Mononuclear cell (primary cell): ENCODE results near the gene KCNQ1. TPM values are rescaled to one million over a fixed set of nuclear protein-coding genes. Genes with fewer than 3 reads are reported as not detected.

ENCODE experiments used
- H3K27me3 ChIP-seq: 2 replicates; pipeline ENCODE4 v1.6.0; 2011; ENCODE audit warnings: low read length, control low read depth; ENCODE audit not compliant: insufficient read depth
- H3K4me1 ChIP-seq: 2 replicates; pipeline ENCODE4 v1.5.1; 2011; ENCODE audit warnings: mild to moderate bottlenecking, low read length, control low read depth; ENCODE audit not compliant: insufficient read depth
- H3K4me3 ChIP-seq: 2 replicates; pipeline ENCODE4 v1.5.1; 2011; ENCODE audit warnings: mild to moderate bottlenecking, low read length, moderate library complexity
- H3K9me3 ChIP-seq: 2 replicates; pipeline ENCODE4 v1.5.1; 2011; ENCODE audit warnings: low read depth, mild to moderate bottlenecking, control low read depth, low read length
- total RNA-seq: library from RNA; depleted of rRNA; stranded (reverse); fragments of >200 nt; gene quantifications from one replicate; pipeline ENCODE4 v1.2.3, GENCODE V29; 2012

KCNQ1 gene
- total RNA-seq, 1 donor: 12.7 TPM

DNA sequence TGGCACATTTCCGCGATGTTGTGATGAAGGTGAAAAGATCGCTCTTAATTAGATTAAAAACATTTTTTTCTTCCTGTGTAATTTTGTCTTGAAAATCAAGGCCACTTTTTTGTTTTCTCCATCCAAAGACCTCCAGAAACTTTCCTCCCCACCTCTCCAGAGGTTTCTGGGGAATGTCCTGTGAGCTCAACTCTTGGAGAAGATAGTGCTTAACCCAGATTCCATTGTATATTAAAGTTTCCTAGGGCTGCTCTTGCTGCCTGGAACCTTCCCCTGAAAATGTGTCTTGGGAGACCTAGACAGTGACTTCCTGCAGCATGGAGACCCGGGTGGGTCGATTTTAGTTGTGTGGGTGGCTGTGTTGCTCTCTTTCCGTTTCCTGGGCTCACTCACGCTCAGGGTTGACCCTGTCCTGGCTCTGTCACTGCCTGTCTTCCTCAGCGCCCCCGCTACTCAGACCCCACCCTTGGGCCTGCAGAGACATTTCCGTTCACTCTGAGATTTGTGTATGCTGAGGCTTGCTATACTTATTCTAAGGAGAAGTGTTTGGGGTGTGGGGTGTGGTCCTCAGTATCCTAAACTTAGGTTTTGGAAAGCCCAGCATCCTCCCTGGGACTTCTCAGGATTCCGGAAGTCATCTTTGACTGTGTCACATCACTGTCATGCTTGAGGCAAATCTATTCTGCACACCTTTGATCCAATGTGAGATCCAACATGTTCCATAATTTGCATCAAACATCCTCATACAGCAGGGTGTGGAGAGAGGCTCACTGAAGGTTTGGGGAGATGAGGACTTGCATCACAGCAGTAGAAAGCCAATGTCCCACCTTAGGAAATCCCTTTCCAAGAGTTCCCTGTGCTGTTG lies 207.8 kb downstream of the KCNQ1 start:
- Histone ChIP-seq H3K27me3 (no peaks in the 10 kb centered on the region), H3K9me3 (peaks cover 24% of the 10 kb centered on the region), H3K4me1 (no peaks in the 10 kb centered on the region)

DNA sequence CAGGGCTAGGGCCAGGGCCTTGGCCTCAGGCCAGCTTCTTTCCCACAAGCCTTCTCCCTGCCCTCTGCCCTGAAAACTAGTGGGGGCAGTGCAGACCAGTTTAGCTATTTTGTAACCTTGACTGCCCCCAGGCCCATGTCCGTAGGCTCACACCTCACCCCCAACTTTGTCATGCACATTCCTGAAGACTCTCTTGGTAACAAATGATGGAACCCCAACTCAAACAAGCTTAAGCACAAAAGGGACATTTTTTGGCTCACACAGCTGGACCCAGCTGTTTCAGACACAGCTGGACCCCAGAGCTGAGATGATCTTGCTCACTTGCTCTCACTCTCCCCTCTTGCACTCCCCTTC lies 208.4 kb downstream of the KCNQ1 start:
- Histone ChIP-seq H3K27me3 (no peaks in the 10 kb centered on the region), H3K4me3 (no peak overlapping the region), H3K4me1 (no peaks in the 10 kb centered on the region), H3K9me3 (peaks cover 24% of the 10 kb centered on the region)

More for the DNA sequence above, 207.8 kb downstream of the KCNQ1 start:
- no peak overlapping the region for H3K4me3 ChIP-seq

DNA sequence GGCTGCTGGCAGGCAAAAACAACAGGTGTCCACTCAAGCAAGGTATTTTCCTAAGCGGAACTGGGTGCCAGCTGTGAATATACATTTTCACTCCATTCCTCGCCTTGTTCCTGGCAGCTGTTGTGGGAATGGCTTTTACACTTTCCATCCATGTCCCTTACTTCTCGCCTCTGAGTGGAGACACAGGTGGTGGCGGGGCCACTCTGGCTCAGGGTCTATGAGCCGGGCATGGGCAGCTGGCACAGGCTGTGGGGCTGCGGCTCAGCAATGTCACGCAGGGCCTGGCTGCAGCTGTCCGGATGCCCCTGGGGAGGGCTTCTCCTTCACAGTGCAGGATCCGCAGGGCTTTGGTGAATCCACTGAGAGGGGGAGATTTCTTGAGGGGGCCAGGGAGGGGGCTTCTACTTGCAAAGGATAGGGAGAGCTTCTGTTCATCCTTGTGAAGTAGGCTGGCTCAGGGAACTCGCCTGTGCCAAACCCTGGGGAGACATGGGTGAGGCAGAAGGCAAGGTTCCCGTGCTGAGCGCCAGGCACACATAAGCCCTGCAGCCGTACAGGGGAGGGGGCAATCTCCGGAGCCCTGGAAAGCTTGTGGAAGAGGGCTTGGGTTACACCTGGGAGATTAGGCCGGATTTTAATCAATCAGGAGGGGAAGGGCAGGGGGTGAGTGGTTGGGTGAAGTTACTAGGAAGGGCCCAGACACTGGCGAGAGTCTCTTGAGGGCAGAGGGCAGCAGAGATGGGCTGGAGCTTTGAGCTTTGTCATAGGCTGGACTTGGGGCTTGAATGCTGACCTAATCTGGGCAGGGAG lies 209.3 kb downstream of the KCNQ1 start:
- Histone ChIP-seq H3K4me3 (no peak overlapping the region), H3K27me3 (no peaks in the 10 kb centered on the region), H3K9me3 (peaks cover 15% of the 10 kb centered on the region), H3K4me1 (no peaks in the 10 kb centered on the region)

DNA sequence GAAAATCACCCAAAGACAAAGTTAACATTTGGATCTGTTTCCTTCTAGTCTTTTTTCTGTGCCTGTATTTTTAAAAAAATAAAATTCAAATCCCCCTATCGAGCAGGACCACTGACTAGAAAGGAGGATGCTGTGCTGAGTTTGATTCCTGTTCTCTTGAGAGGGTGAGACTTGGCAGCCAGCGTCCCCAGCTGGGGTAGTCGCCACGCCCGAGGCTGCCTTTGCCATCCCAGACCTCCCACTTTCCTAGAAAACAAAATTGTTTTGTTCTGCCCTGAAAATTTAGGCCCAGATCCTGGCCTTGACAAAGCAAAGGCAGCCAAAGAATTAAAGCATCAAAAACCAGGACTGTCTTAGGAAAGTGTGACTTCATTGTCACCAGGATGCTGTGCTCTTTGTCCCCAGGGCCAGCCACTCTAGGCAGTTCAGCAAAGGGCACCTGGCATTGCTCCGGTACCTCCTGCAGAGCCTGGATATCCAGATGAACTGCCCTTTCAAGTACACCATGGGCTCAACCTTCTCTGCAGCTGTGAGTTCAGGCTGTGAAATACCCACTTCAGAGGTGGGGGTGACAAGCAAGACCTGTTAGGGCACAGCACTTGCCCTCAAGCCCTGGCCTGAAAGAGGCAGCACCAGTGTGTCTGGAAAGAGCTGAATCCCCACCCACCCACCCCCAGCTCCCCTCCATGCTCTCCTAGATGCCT lies 210.4 kb downstream of the KCNQ1 start:
- no peaks in the 10 kb centered on the region for H3K4me1 ChIP-seq
- H3K9me3 ChIP-seq: peaks cover 5% of the 10 kb centered on the region
- no peaks in the 10 kb centered on the region for H3K27me3 ChIP-seq
- H3K4me3 ChIP-seq: no peak overlapping the region

DNA sequence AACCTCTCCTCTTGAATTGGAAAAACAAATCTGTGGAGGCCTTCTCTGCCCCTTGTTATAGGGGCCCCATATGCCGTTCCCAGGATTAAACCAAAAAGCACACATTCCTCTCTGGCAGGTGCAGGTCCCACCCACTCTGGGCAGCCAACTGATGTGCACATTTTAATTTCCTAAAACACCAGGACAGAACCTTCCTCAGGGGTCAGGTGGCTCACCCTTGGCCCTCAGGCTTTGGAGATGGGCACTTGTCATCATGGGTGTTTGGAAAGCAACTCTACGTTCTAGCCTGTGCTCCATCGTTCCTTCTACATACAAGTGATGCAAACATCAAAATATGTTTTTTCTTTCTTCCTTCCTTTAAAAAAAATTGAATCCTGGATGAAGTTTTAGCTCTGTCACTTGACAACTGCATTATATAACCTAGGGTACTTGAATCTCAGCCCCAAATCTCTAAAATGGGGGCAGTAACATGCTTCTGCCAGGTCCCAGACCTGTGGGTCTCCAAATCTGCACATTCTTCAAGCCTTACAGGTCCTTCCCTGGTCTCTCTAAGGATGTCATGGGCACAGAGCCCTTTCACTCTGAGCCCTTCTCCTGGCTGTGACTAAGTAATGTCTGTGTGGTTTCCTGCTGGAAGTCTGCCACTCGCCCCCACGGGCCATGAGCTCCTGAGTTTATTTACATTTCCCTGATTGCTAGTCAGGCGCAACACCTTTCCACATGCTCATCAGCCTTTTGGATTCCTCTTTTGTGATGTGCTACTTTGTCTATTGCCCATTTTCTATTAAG lies 211.2 kb downstream of the KCNQ1 start:
- Histone ChIP-seq H3K27me3 (no peaks in the 10 kb centered on the region), H3K9me3 (no peaks in the 10 kb centered on the region), H3K4me1 (no peaks in the 10 kb centered on the region), H3K4me3 (no peak overlapping the region)

DNA sequence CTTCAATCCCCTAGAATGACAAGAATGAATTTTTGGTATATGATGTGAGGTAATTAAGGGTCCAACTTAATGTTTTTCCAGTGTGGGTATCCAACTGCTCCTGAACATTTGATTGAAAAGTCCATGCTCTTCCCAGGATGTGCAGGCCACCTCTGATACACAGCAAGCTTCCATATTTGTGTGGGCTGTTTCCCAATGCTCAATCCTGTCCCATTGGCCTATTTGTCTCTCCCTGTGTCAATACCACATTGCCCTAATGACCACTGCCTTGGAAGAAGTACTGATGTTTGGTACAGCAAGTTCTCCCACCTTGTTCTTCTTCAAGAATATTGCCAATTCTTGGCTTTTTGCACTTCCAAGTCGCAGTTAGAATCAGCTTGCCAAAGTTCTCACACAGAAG lies 212.1 kb downstream of the KCNQ1 start:
- Histone ChIP-seq H3K9me3 (no peaks in the 10 kb centered on the region), H3K4me1 (no peaks in the 10 kb centered on the region), H3K4me3 (no peak overlapping the region), H3K27me3 (no peaks in the 10 kb centered on the region)

DNA sequence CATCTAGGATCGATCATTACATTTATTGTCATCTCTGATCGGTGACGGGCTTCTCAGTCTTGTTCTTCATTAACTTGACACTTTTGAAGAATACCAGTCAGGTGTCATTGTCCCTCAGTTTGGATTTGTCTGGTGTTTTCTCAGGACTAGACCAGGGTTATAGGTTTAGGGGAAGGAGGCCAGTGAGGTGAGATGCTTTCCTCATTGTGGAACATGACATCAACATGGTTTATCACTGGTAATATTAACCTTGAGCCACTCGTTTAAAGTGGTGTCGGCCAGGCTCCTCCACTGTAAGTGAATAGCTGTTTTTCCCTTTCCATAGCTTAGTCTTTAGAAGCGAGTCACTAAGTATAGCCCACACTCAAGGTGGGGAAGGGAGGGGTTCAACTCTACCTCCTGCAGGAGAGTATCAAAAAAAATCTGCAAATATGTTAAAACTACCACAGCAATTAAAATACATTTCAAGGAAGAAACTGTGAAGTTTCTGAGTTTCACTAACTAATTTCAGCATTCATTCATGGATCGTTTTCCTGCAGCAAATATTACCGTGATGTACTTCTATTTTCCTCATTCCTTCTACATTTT lies 213.0 kb downstream of the KCNQ1 start:
- Histone ChIP-seq H3K9me3 (no peaks in the 10 kb centered on the region), H3K4me3 (no peak overlapping the region), H3K27me3 (no peaks in the 10 kb centered on the region), H3K4me1 (no peaks in the 10 kb centered on the region)

DNA sequence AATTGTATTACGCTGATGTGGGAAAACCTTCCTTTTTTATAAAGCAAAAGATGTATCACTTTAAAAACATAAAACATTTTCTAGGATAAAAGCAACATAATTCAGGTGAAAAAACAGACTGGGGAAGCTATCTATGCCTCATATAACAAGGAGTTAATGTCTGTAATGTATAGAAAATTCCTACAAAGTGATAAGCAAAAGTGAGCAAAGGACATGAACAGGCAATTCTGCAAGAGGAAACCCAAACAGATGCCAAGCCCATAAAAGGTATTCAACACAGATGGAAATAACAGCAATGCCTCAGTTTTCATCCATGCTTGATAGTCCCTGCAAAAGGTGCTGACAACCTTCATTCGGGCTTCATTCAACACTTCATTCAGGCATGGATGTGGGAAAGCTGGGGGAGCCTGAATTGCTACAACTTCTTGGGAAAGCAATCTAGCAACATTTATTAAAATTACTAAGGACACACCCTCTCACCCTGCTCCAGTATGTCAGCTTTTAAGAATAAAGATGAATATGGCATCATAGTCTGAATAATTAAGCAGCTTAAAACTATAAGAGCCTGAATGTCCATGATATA lies 215.6 kb downstream of the KCNQ1 start:
- no peak overlapping the region for H3K4me3 ChIP-seq
- no peaks in the 10 kb centered on the region for H3K4me1 ChIP-seq
- H3K9me3 ChIP-seq: no peaks in the 10 kb centered on the region
- H3K27me3 ChIP-seq: no peaks in the 10 kb centered on the region

DNA sequence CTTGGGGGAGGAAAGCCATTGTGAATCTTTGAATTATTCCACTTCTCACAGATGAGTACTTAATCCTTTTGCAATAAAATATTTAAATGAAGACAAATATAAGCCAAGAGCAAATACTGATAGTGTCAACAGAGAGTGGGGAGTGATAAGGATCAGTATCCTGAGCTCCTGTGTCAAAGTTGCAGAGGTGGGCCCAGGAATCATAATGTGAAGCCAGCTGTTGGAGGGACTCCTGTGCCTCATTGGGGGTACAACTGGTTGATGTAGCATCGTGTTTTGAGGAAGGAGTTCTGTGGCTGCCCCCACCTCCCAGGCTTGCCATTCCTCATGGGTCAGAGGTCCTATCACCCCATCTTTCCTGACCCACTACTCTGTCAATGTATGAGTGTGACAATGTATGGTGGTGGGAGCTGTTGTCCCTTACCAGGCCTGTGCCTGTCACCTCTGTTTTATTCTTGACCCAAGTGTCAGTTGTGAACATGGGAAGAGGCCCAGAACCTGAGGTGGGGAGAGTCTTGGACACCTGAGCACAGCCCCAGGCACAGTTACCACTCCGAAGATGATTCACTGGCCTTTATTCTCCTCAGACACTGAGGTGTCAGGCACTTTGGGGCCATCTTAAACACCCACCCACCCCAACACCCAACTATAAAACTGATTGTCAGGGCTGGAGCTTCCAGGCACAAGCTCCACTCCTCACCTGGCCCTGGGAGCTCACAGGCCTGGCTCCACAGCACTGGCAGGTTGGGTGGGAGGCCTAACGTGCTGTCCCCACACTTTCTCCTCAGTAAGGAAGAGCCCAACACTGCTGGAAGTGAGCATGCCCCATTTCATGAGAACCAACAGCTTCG lies 216.6 kb downstream of the KCNQ1 start:
- no peaks in the 10 kb centered on the region for H3K9me3 ChIP-seq
- H3K27me3 ChIP-seq: no peaks in the 10 kb centered on the region
- H3K4me1 ChIP-seq: no peaks in the 10 kb centered on the region
- H3K4me3 ChIP-seq: no peak overlapping the region

DNA sequence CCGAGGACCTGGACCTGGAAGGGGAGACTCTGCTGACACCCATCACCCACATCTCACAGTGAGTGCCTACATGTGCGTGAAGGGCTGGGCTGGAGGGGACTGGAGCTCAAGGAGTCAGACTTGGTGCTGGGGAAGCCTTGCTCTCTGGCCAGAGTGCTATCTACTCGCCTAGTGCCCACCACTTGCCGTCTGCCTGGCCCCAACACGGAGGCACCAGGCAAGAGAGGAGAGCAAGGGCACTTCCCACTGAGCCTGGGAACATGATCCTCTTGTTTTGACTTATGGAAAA lies 217.2 kb downstream of the KCNQ1 start:
- no peak overlapping the region for H3K4me3 ChIP-seq
- H3K27me3 ChIP-seq: no peaks in the 10 kb centered on the region
- H3K4me1 ChIP-seq: no peaks in the 10 kb centered on the region
- H3K9me3 ChIP-seq: no peaks in the 10 kb centered on the region

DNA sequence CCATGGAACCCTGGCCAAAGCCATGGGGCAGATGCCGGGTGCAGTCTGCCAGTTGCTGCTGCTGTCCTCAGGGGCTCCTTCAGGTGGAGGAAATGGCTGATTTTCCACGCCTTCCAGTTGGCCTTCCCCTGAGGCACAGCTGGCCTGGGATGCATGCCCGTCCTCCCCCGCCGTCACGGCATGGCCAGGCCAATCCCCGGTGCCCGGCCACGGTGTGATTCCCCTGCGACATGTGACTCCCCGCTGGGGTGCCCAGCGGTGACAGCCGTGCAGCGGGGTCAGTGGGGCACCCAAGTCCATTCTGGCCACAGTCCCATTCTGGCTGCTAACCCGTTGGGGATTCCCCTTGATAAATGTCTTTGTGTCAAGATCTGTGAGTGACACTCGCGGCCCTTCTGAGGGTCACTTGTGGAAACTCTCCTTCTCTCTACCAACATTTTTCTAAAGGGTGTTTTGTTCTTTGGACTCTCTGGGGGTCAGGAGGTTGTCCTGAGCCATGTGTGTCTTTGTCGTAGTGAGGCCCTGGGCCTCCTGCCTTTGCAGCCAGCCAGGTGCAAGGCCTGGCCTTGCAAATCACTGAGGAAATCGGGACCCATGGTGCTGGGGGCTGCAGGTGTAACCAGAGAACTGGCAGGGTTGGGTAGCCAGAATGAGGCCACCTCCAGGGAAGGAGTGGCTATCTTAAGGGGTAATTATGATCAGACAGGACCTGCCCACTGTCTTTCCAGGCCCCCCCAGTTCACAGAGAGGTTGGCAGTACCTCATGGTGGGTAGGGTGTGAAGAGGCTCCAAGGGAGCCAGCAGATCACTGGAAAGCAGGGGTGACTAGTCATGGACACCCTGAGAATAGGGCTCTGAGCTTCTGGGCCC lies 217.9 kb downstream of the KCNQ1 start:
- Histone ChIP-seq H3K9me3 (no peaks in the 10 kb centered on the region), H3K4me1 (no peaks in the 10 kb centered on the region), H3K27me3 (no peaks in the 10 kb centered on the region), H3K4me3 (no peak overlapping the region)

DNA sequence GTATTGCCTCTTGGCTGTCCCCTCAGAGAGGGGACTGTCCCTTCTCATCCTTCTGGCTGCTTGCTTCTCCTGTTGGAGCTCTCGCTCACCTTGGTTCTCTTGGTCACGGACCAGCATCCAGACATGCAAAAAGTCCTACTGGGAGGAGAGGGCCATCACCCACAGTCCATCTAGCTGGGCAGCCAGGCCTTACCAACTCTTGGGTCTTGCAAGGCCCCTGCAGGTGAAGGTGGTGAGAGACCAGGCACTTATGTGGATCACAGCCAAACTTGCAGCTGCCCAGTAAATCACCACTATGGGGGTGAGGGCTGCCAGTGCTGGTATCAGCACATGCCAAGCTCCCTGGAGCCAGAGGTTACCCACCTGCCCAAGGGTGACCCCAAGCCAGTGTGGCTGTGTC lies 218.7 kb downstream of the KCNQ1 start:
- Histone ChIP-seq H3K4me1 (no peaks in the 10 kb centered on the region), H3K9me3 (no peaks in the 10 kb centered on the region), H3K27me3 (no peaks in the 10 kb centered on the region), H3K4me3 (no peak overlapping the region)

DNA sequence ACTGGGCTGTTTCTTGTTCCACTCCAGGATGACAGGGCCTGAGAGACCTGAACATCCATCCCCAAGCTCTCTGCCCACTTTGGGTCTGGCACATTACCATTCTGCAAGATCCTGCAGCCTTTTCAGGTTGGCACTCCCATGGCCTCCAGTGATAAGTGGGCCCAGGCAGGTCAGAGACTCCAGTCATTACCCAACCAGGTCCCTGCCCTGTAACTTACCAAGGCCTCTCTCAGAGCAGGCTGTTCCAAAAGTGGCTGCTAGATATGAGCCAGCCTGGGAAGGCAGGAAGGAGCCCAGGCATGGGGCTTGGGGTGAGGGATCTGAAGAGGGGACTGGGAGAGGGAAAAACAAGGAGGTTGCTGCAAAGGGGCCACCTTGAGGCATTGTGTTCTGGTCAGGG lies 219.1 kb downstream of the KCNQ1 start:
- Histone ChIP-seq H3K9me3 (no peaks in the 10 kb centered on the region), H3K4me1 (no peaks in the 10 kb centered on the region), H3K4me3 (no peak overlapping the region), H3K27me3 (no peaks in the 10 kb centered on the region)
